HG02759 (cell line): ENCODE data around the gene GGPS1.
"Not testable (repeated sequence)": the region's sequence is repeated elsewhere in the genome, so short reads cannot be mapped to it uniquely, and the experiment has no call there.

Source experiments
- ATAC-seq: cut with Tn5 transposase; IDR thresholded peaks from one replicate; pipeline ENCODE4 v1.9.1; 2021; ENCODE audit warnings: mild to moderate bottlenecking, moderate library complexity; ENCODE audit not compliant: unreplicated experiment

The GGPS1 gene

GRCh38 chr1:235336903-235337302 is 8.5 kb downstream of the GGPS1 start:
- ATAC-seq = no peak

DNA sequence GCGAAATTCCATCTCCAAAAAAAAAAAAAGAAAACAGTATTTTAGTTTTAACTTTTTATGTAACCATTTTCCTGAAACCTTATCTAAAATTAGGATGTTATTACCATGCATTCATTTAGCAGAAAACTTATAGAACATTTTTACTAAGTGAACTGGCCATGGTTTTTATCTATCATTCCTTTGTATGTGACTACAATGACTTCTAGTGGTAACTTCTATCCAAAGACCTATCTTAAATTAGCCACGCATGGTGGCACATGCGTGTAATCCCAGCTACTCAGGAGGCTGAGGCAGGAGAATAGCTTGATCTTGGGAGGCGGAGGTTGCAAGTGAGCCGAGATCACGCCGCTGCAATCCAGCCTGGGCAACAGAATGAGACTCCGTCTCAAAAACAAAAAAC is 11.4 kb downstream of the GGPS1 start:
- no peak for ATAC-seq

GRCh38 chr1:235341334-235341733 is 13.0 kb downstream of the GGPS1 start:
- ATAC-seq = no peak

GRCh38 chr1:235342039-235342438 is 13.7 kb downstream of the GGPS1 start:
- ATAC-seq = no peak

- ATAC-seq = no peak
These were observed 14.1 kb downstream of the GGPS1 start for GRCh38 chr1:235342471-235342870.

DNA sequence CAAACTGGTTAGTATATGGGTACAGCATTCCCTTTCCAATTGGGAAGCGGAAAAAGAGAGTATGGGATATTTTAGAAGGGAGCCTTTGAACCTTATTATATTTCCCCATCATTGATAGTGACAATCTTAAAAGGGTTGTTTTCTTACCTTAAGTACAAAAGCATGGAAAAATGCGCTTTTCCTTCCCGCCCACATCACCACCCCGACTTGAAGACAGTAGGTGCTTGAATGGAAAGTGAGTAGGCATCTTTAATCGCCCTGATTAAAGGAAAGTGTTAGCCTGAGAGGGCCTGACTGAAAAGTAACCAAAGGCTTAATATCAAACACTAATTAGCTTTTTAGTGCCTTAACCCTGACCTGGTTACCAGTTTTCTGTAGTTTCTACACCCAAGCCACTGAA is 15.4 kb downstream of the GGPS1 start:
- no peak for ATAC-seq

DNA sequence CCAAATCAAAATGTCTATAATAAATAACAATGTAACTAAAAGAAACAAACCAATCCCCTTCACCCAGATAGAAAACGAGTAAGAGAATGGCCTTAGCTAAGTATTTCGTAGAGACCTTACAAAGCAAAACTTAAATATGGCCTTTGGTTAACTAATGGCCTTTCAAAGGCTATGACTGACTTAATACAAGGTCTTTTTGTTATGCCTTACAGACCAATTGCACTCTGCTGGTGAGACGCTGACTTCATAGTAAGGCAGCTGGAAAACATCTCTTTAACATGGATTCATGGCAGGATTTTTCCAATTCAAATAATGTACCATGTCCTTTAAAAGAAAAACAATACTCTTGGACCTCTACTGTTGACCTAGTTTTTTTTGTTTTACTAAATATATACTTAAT is 23.1 kb downstream of the GGPS1 start:
- no peak for ATAC-seq

DNA sequence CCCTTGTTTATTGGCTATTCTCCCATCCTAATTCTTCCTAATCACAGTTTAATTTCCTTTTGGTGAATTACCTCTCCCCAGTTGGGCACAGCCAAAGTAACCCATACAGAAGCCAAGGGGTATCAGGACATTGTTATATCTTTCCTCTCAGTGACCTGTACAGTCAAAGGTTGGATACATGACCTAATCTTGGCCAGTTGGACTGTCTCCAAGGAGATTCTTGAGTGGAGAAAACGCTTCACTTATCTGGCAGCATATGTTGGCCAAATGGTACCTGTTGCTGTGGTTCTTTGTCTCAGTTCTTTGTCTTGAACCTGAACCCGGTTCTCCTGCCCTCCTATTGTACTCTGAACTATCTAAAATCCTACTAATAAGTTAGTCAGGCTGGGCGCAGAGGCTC is 23.5 kb downstream of the GGPS1 start:
- ATAC-seq = no peak

DNA sequence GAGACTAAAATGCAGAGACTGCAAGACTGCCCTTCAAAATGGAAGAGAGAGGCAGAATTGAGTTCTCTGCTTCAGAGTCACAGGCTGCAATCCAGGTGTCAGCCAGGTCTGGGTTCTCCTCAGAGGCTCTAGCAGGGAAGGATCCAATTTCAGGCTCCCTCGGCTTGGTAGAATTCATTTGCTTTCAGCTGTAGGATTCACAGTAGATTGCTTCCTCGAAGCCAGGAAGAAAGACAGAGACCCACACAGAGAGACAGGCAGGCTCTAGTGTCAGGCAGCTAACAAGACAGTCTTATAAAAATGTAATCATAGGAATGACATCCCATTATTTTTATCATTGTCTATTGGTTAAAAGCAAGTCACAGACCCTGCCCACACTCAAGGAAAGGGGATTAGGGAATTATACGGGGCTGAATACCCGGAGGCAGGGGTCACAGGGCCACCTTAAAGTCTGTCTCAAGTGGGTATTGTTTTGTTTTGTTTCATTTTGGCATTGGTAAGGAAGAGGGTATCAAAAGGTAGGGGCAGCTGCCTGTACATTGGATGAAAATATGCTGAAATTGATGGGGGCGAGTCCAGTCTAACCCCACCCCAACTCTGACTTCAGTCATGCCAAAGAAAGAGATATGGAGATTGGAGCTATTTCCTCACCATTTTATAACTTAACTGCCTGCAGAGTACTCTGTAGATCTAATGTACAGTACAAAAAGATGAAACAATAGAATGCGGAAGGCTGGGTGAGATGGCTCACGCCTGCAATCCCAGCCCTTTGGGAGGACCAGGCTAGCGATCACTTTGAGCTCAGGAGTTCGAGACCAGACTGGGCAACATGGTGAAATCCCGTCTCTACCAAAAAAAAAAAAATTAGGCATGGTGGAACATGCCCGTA is 29.4 kb downstream of the GGPS1 start:
- no peak for ATAC-seq

DNA sequence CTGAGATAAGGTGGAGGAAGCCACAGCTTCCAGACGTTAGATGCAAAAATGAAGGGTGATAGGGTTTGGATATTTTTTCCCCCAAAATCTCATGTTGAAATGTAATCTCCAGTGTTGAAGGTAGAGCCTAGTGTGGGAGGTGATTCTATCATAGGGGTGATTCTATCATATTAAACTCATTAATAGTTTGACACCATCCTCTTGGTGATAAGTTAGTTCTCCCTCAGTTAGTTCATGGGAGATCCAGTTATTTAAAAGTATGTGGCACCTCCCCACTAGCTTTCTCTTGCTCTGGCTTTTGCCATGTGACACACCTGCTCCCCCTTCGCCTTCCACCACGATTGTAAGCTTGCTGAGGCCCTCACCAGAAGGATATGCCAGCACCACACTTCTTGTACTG is 30.5 kb downstream of the GGPS1 start:
- ATAC-seq = no peak

GRCh38 chr1:235364189-235364588 is 35.8 kb downstream of the GGPS1 start:
- ATAC-seq = not testable (repeated sequence)

DNA sequence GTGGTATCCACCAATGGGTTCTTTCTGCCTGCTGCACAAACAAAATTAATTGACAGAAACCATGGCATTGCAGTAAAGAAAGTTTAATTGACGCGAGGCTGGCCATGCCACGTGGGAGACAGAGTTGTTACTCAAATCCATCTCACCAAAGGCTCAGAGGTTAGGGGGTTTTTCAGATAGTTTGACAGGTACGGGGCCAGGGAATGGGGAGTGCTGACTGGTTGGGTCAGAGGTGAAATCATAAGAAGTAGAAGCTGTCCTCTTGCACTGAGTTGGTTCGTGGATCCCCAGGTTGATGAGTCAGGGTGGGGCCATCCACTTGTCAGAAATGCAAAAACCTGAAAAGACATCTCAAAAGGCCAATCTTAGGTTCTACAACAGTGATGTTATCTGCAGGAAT is 37.9 kb downstream of the GGPS1 start:
- ATAC-seq = no peak

GRCh38 chr1:235367000-235367908 is 38.9 kb downstream of the GGPS1 start, which contains the start of gene TBCE:
Gene TBCE (plus strand): TSS chr1:235367427. CDS start chr1:235380050, 12,623 bp downstream.
- ATAC-seq = peak; percentile 100

DNA sequence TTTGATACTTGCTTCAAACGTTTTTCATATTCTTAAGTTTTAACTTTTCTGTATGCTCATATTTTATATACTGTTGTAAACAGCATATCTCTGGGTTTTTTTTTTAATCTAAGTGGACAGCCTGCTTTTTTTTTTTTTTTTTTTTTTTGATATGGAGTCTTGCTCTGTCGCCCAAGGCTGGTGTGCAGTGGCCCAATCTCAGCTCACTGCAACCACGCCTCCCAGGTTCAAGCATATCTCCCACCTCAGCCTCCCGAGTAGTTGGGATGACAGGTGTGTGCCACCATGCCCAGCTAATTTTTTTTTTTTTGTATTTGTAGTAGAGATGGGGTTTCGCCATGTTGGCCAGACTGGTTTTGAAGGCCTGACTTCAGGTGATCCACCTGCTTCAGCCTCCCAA is 40.1 kb downstream of the GGPS1 start:
- ATAC-seq = no peak

DNA sequence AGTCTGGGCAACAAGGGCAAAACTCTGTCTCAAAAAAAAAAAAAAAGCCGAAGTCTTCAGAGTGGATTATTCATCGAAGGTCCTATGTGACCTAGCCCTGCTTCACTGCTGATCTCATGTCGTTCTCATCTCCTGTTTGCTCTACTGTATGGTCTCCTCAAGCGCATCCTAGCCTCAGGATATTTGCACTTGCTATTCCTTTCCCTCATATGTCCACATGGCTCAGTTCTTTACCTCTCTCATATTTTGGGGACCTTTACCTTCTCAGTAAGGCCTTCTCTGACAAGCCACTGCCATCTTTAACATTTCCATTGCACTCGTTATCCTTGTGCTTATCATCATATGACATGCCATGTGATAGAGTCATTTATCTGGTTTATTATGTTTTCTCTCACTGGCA is 41.4 kb downstream of the GGPS1 start:
- ATAC-seq = no peak

DNA sequence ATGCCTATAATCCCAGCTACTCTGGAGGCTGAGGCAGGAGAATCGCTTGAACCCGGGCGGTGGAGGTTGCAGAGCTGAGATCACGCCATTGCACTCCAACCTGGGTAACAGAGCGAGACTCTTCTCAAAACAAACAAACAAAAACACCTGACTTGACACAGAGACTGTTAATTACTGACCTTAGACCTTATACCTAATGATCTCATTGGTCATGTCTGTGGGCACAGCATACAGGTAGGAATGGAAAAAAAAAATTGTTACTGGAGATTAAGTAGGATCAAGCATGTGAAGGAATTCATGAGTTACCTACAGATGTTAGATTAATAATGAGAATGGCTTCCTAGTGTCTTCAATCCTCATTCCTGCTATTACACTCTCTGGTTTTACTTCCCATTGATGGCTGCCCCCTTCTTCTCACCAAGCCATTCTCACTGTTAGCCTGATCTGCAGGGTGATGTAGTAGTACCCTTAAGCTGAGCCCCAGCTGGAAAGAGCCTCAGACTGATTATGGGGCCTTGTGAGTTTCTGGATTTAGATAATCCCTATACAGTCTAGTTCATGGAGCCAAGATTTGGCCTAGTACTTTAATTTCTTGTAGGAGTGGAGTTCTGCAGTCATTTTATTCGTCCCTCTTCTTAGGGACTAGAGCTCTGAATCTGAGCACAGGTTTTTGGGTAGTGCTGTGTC is 47.7 kb downstream of the GGPS1 start:
- ATAC-seq = no peak

GRCh38 chr1:235378134-235378735 is 49.9 kb downstream of the GGPS1 start:
- not testable (repeated sequence) for ATAC-seq

- ATAC-seq = not testable (repeated sequence)
These were observed 53.8 kb downstream of the GGPS1 start for GRCh38 chr1:235381955-235382739.

- ATAC-seq = not testable (repeated sequence)
These were observed 57.3 kb downstream of the GGPS1 start for GRCh38 chr1:235385633-235386032.

DNA sequence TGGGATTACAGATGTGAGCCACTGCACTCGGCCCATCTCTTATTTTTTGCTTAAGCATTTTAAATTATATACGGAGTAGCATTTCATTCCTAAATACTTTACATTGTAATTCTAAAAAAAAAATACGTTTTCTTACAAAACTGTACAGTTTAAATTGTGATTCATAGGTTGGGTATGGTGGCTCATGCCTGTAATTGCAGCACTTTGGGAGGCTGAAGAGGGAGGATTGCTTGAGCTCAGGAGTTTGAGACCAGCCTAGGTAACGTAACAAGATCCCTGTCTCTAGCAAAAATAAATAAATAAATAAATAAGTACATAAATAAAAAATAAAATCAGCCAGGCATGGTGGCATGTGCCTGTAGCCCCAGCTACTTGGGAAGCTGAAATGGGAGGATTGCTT is 63.5 kb downstream of the GGPS1 start:
- ATAC-seq = no peak
